Measurements from ENCODE around the gene CRYBG3. TPM values are rescaled to one million over a fixed set of nuclear protein-coding genes. Genes with fewer than 3 reads are reported as not detected.
"Not testable (repeated sequence)": the region's sequence is repeated elsewhere in the genome, so short reads cannot be mapped to it uniquely, and the experiment has no call there.

Gene CRYBG3
- total RNA-seq, 4 donors from 2014 or later, result 17.4 to 41.5 (median 38.1) TPM

- TF ChIP-seq, protein P1, sequence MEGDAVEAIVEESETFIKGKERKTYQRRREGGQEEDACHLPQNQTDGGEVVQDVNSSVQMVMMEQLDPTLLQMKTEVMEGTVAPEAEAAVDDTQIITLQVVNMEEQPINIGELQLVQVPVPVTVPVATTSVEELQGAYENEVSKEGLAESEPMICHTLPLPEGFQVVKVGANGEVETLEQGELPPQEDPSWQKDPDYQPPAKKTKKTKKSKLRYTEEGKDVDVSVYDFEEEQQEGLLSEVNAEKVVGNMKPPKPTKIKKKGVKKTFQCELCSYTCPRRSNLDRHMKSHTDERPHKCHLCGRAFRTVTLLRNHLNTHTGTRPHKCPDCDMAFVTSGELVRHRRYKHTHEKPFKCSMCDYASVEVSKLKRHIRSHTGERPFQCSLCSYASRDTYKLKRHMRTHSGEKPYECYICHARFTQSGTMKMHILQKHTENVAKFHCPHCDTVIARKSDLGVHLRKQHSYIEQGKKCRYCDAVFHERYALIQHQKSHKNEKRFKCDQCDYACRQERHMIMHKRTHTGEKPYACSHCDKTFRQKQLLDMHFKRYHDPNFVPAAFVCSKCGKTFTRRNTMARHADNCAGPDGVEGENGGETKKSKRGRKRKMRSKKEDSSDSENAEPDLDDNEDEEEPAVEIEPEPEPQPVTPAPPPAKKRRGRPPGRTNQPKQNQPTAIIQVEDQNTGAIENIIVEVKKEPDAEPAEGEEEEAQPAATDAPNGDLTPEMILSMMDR (IDR thresholded peaks at IDR 0.05), result no peak
- TF ChIP-seq POLR2A (IDR thresholded peaks at IDR 0.05), result no peak
- no peaks in the 10 kb centered on the region for H3K36me3 ChIP-seq
- no peak overlapping the region for H3K4me3 ChIP-seq
- DNase-seq, result no peak
- no peaks in the 10 kb centered on the region for H3K27me3 ChIP-seq
- intact Hi-C loops (cut with DNase I; ENCODE audit: low total_unique reads), result no loop called here
- H3K27ac ChIP-seq, result no peak overlapping the region
- H3K4me1 ChIP-seq, result no peaks in the 10 kb centered on the region
- H3K9me3 ChIP-seq, result no peaks in the 10 kb centered on the region
These were observed 6.1 kb downstream of the CRYBG3 start for GRCh38 chr3:97827741-97828471.

DNA sequence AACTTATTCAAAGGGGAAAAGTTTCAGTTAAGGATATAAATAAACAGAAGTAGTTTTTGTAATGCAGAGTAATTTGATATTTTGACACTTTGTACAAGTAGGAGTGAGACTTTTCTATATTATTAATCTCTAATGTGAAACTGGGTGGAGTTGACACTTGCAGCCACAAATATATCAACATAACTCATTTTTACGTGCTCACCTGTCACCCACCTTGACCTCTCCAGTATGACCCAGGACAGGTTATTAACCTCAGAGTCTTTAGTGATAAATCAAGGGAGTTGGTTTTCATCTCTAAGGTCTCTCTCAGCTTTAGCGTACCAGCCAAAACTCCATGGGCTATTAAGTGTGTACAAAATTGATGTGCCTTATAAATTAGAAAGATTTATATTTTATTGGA lies 7.4 kb downstream of the CRYBG3 start:
- DNase-seq, result no peak
- TF ChIP-seq, protein P1 (IDR thresholded peaks at IDR 0.05), result no peak
- TF ChIP-seq POLR2A (IDR thresholded peaks at IDR 0.05), result no peak
- Histone ChIP-seq H3K27ac (no peak overlapping the region), H3K9me3 (no peaks in the 10 kb centered on the region), H3K36me3 (no peaks in the 10 kb centered on the region), H3K4me1 (no peaks in the 10 kb centered on the region), H3K4me3 (no peak overlapping the region), H3K27me3 (no peaks in the 10 kb centered on the region)
- intact Hi-C loops (cut with DNase I; ENCODE audit: low total_unique reads), result no loop called here

DNA sequence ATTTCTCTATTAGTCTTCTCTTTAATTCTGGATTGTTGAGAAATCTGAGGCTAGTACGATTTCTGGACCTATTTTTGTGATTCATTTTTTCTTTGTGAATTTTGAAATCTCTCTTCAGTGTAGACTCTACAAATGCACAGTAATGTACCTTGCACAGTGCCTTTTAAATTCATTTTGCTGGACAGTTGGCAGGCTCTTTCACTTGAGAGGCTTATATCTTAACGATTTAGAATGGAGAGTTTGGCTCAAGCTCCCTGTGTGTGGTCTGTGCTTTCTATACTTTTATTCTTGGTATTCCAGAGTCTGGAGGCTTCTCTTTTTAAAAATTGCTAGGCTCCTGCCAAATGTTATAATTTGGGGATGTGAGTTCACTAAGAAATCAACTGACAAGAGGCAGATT lies 8.8 kb downstream of the CRYBG3 start:
- DNase-seq, result no peak
- no peak overlapping the region for H3K27ac ChIP-seq
- intact Hi-C loops (cut with DNase I; ENCODE audit: low total_unique reads), result no loop called here
- no peaks in the 10 kb centered on the region for H3K27me3 ChIP-seq
- no peaks in the 10 kb centered on the region for H3K4me1 ChIP-seq
- no peaks in the 10 kb centered on the region for H3K9me3 ChIP-seq
- no peaks in the 10 kb centered on the region for H3K36me3 ChIP-seq
- TF ChIP-seq, protein P1 (IDR thresholded peaks at IDR 0.05), result no peak
- no peak for TF ChIP-seq POLR2A (IDR thresholded peaks at IDR 0.05)
- no peak overlapping the region for H3K4me3 ChIP-seq

DNA sequence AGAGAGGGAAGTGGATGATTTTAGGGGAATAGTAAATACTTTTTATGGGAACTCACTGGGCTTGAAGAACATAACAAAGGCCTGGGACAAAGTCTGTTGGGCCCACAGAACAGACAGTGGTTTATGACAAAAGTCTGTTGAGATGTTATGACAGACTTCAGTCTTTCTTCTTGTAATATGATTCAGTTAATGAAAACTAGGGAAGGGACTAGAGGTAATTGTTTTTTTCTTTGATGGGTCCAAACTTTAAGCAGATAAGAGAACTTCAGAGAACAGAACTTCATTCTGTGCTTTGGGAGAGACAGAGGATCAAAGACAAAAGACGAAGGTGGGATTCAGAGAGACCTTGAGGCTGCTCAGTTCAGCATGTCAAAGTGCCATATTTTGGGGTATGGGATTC lies 9.3 kb downstream of the CRYBG3 start:
- intact Hi-C loops (cut with DNase I; ENCODE audit: low total_unique reads), result no loop called here
- H3K36me3 ChIP-seq, result no peaks in the 10 kb centered on the region
- DNase-seq, result no peak
- no peak overlapping the region for H3K27ac ChIP-seq
- TF ChIP-seq, protein P1 (IDR thresholded peaks at IDR 0.05), result no peak
- TF ChIP-seq POLR2A (IDR thresholded peaks at IDR 0.05), result no peak
- no peak overlapping the region for H3K4me3 ChIP-seq
- H3K9me3 ChIP-seq, result no peaks in the 10 kb centered on the region
- H3K4me1 ChIP-seq, result no peaks in the 10 kb centered on the region
- no peaks in the 10 kb centered on the region for H3K27me3 ChIP-seq

DNA sequence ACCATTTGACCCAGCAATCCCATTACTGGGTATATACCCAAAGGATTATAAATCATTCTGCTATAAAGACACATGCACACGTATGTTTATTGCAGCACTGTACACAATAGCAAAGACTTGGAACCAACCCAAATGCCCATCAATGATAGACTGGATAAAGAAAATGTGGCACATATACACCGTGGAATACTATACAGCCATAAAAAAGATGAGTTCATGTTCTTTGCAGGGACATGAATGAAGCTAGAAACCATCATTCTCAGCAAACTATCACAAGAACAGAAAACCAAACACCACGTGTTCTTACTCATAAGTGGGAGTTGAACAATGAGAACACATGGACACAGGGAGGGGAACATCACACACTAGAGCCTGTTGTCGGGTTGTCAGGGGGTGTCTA lies 11.4 kb downstream of the CRYBG3 start:
- H3K4me1 ChIP-seq; H3K27ac ChIP-seq; H3K4me3 ChIP-seq; H3K36me3 ChIP-seq; DNase-seq; H3K9me3 ChIP-seq; H3K27me3 ChIP-seq; intact Hi-C loops (cut with DNase I; ENCODE audit: low total_unique reads): not testable (repeated sequence)

GRCh38 chr3:97835761-97836160 lies 13.9 kb downstream of the CRYBG3 start:
- no peak for TF ChIP-seq POLR2A (IDR thresholded peaks at IDR 0.05)
- TF ChIP-seq, protein P1 (IDR thresholded peaks at IDR 0.05), result no peak
- Histone ChIP-seq H3K4me1 (no peaks in the 10 kb centered on the region), H3K4me3 (no peak overlapping the region), H3K27ac (no peak overlapping the region), H3K27me3 (no peaks in the 10 kb centered on the region), H3K9me3 (no peaks in the 10 kb centered on the region), H3K36me3 (no peaks in the 10 kb centered on the region)
- no peak for DNase-seq
- intact Hi-C loops (cut with DNase I; ENCODE audit: low total_unique reads), result no loop called here
